Breast epithelium (tissue), 4 donors: Measurements from ENCODE around the gene CNTNAP2. TPM values are rescaled to one million over a fixed set of nuclear protein-coding genes. Genes with fewer than 3 reads are reported as not detected.

ENCODE experiments used
- DNase-seq, 2 donors: peaks; one replicate each; pipeline ENCODE4 v3.0.0-alpha.2; 2019; ENCODE audit warnings: low spot score in 2 of 2
- H3K27ac ChIP-seq, 2 donors: fragments of 200-600 bp; sonication (generic) in 1 of 2; one replicate each; pipeline ENCODE4 v1.5.1; 2016 to 2019; ENCODE audit warnings: mild to moderate bottlenecking in 1 of 2
- H3K27me3 ChIP-seq, 2 donors: fragments of 200-600 bp; sonication (generic) in 1 of 2; one replicate each; pipeline versions ENCODE4 v1.5.1 to v1.6.0; 2017 to 2019; ENCODE audit warnings: control low read depth in 1 of 2, mild to moderate bottlenecking in 1 of 2
- H3K36me3 ChIP-seq: fragments of 200-600 bp; one replicate; pipeline ENCODE4 v1.5.1; 2019
- H3K4me1 ChIP-seq, 2 donors: fragments of 200-600 bp; sonication (generic); one replicate each; pipeline ENCODE4 v1.5.1; 2016 to 2019; ENCODE audit warnings: control low read depth in 1 of 2
- H3K4me3 ChIP-seq, 3 donors: fragments of 200-600 bp; sonication (generic); 1 replicate in 2 of 3; 2 replicates in 1 of 3; pipeline ENCODE4 v1.5.1; 2016 to 2019; ENCODE audit warnings: mild to moderate bottlenecking in 3 of 3, moderate library complexity in 2 of 3
- H3K9me3 ChIP-seq, 2 donors: fragments of 200-600 bp; sonication (generic) in 1 of 2; one replicate each; pipeline ENCODE4 v1.5.1; 2016 to 2019; ENCODE audit warnings: control low read depth in 1 of 2
- POLR2A ChIP-seq: fragments of 450-650 bp; IDR thresholded peaks from one replicate; pipeline ENCODE4 v1.6.1; 2016; ENCODE audit warnings: antibody characterized with exemption, mild to moderate bottlenecking, moderate library complexity
- POLR2AphosphoS5 ChIP-seq, 3 donors: sonication (generic); formaldehyde crosslinking; IDR thresholded peaks; one replicate each; pipeline ENCODE4 v1.6.1; 2017; ENCODE audit warnings: antibody characterized with exemption in 3 of 3
- intact Hi-C: fragments of 100-400 bp; cut with DNase I; formaldehyde crosslinking; loops from one replicate; pipeline ENCODE4 v1.15.1; 2023; ENCODE audit warnings: low total_unique reads
- total RNA-seq, 3 donors: library from RNA; depleted of rRNA; stranded (reverse); fragments of >200 nt; gene quantifications; one replicate each; pipeline ENCODE4 v1.1.0, GENCODE V29; 2016
- TF ChIP-seq, protein P1 (sequence below), 3 donors: fragments of 450-650 bp; IDR thresholded peaks; one replicate each; pipeline ENCODE4 v1.5.1; 2016 to 2017; ENCODE audit warnings: antibody characterized with exemption in 3 of 3, mild to moderate bottlenecking in 3 of 3, moderate library complexity in 3 of 3

The CNTNAP2 gene
- total RNA-seq, 3 donors from 2014 or later: 0.29 to 0.66 TPM; not detected in 1

- Histone ChIP-seq H3K4me3 (no peak overlapping the region), H3K27ac (no peak overlapping the region), H3K36me3 (no peaks in the 10 kb centered on the region), H3K27me3 (peaks cover 0 to 23% of the 10 kb centered on the region in 2 donors), H3K9me3 (no peaks in the 10 kb centered on the region), H3K4me1 (no peaks in the 10 kb centered on the region)
- TF ChIP-seq, protein P1, sequence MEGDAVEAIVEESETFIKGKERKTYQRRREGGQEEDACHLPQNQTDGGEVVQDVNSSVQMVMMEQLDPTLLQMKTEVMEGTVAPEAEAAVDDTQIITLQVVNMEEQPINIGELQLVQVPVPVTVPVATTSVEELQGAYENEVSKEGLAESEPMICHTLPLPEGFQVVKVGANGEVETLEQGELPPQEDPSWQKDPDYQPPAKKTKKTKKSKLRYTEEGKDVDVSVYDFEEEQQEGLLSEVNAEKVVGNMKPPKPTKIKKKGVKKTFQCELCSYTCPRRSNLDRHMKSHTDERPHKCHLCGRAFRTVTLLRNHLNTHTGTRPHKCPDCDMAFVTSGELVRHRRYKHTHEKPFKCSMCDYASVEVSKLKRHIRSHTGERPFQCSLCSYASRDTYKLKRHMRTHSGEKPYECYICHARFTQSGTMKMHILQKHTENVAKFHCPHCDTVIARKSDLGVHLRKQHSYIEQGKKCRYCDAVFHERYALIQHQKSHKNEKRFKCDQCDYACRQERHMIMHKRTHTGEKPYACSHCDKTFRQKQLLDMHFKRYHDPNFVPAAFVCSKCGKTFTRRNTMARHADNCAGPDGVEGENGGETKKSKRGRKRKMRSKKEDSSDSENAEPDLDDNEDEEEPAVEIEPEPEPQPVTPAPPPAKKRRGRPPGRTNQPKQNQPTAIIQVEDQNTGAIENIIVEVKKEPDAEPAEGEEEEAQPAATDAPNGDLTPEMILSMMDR (IDR thresholded peaks at IDR 0.05): no peak
- TF ChIP-seq POLR2A (no peak), POLR2AphosphoS5 (IDR thresholded peaks at IDR 0.05) (no peak)
- DNase-seq: no peak
- intact Hi-C loops: no loop called here
These were observed 2279.6 kb downstream of the CNTNAP2 start for GRCh38 chr7:148395990-148396716.

DNA sequence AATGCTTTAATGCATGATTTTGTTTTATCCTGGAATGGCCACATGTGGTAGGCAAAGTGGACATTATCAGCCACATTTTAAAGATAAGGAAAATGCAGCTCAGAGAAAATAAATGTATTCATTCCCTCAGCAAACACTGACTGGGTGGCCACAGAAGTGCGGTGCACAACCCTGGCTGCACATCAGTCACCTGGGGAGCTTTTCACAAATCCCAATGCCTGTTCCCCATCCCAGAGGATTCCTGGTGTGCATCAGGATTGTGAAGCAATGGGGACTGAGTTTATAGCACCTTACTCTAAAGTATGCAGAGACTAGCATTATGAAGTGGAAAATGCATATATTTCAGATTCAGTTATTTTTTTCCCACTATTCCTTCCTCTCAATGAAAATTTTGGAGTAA is 2280.5 kb downstream of the CNTNAP2 start:
- intact Hi-C loops: no loop called here
- no peaks in the 10 kb centered on the region for H3K36me3 ChIP-seq
- H3K27me3 ChIP-seq: peaks cover 0 to 23% of the 10 kb centered on the region in 2 donors
- no peak overlapping the region for H3K4me3 ChIP-seq
- H3K27ac ChIP-seq: no peak overlapping the region
- no peak for DNase-seq
- H3K9me3 ChIP-seq: no peaks in the 10 kb centered on the region
- H3K4me1 ChIP-seq: no peaks in the 10 kb centered on the region
- TF ChIP-seq, protein P1 (IDR thresholded peaks at IDR 0.05): no peak
- no peak for TF ChIP-seq POLR2AphosphoS5 (IDR thresholded peaks at IDR 0.05)
- no peak for TF ChIP-seq POLR2A

- intact Hi-C loops: no loop called here
These were observed 2280.9 kb downstream of the CNTNAP2 start for GRCh38 chr7:148397551-148397950.

GRCh38 chr7:148397985-148398384 is 2281.4 kb downstream of the CNTNAP2 start:
- no peak overlapping the region for H3K27ac ChIP-seq
- no peak for DNase-seq
- no peak for TF ChIP-seq POLR2AphosphoS5 (IDR thresholded peaks at IDR 0.05)
- TF ChIP-seq POLR2A: no peak
- TF ChIP-seq, protein P1 (IDR thresholded peaks at IDR 0.05): no peak
- no peaks in the 10 kb centered on the region for H3K9me3 ChIP-seq
- H3K4me1 ChIP-seq: no peaks in the 10 kb centered on the region
- no peaks in the 10 kb centered on the region for H3K36me3 ChIP-seq
- intact Hi-C loops: no loop called here
- H3K27me3 ChIP-seq: peaks cover 0 to 23% of the 10 kb centered on the region in 2 donors
- no peak overlapping the region for H3K4me3 ChIP-seq

More at GRCh38 chr7:148397551-148397950, 2280.9 kb downstream of the CNTNAP2 start:
- H3K4me3 ChIP-seq: no peak overlapping the region
- DNase-seq: no peak
- H3K9me3 ChIP-seq: no peaks in the 10 kb centered on the region
- no peaks in the 10 kb centered on the region for H3K4me1 ChIP-seq
- TF ChIP-seq POLR2AphosphoS5 (IDR thresholded peaks at IDR 0.05) (no peak), POLR2A (no peak)
- TF ChIP-seq, protein P1 (IDR thresholded peaks at IDR 0.05): no peak
- peaks cover 0 to 23% of the 10 kb centered on the region in 2 donors for H3K27me3 ChIP-seq
- no peak overlapping the region for H3K27ac ChIP-seq
- no peaks in the 10 kb centered on the region for H3K36me3 ChIP-seq

- TF ChIP-seq POLR2A (no peak), POLR2AphosphoS5 (IDR thresholded peaks at IDR 0.05) (no peak)
- TF ChIP-seq, protein P1 (IDR thresholded peaks at IDR 0.05): no peak
- Histone ChIP-seq H3K4me1 (no peaks in the 10 kb centered on the region), H3K4me3 (no peak overlapping the region), H3K36me3 (no peaks in the 10 kb centered on the region), H3K9me3 (no peaks in the 10 kb centered on the region), H3K27me3 (peaks cover 0 to 23% of the 10 kb centered on the region in 2 donors), H3K27ac (no peak overlapping the region)
- intact Hi-C loops: no loop called here
- DNase-seq: no peak
These were observed 2282.3 kb downstream of the CNTNAP2 start for GRCh38 chr7:148398844-148399365.
